GM12801 (cell line): ENCODE results near the gene VPS13D.

Source experiments
- TF ChIP-seq, protein P1 (sequence below): IDR thresholded peaks from one replicate; pipeline ENCODE4 v1.5.1; 2011; ENCODE audit warnings: control low read depth; ENCODE audit not compliant: insufficient read length; ENCODE audit errors: extremely low read depth

VPS13D gene

GRCh38 chr1:12481928-12482327 lies 252.1 kb downstream of the VPS13D start:
- TF ChIP-seq, protein P1, sequence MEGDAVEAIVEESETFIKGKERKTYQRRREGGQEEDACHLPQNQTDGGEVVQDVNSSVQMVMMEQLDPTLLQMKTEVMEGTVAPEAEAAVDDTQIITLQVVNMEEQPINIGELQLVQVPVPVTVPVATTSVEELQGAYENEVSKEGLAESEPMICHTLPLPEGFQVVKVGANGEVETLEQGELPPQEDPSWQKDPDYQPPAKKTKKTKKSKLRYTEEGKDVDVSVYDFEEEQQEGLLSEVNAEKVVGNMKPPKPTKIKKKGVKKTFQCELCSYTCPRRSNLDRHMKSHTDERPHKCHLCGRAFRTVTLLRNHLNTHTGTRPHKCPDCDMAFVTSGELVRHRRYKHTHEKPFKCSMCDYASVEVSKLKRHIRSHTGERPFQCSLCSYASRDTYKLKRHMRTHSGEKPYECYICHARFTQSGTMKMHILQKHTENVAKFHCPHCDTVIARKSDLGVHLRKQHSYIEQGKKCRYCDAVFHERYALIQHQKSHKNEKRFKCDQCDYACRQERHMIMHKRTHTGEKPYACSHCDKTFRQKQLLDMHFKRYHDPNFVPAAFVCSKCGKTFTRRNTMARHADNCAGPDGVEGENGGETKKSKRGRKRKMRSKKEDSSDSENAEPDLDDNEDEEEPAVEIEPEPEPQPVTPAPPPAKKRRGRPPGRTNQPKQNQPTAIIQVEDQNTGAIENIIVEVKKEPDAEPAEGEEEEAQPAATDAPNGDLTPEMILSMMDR: no peak

GRCh38 chr1:12482988-12483387 lies 253.2 kb downstream of the VPS13D start:
- TF ChIP-seq, protein P1: no peak

DNA sequence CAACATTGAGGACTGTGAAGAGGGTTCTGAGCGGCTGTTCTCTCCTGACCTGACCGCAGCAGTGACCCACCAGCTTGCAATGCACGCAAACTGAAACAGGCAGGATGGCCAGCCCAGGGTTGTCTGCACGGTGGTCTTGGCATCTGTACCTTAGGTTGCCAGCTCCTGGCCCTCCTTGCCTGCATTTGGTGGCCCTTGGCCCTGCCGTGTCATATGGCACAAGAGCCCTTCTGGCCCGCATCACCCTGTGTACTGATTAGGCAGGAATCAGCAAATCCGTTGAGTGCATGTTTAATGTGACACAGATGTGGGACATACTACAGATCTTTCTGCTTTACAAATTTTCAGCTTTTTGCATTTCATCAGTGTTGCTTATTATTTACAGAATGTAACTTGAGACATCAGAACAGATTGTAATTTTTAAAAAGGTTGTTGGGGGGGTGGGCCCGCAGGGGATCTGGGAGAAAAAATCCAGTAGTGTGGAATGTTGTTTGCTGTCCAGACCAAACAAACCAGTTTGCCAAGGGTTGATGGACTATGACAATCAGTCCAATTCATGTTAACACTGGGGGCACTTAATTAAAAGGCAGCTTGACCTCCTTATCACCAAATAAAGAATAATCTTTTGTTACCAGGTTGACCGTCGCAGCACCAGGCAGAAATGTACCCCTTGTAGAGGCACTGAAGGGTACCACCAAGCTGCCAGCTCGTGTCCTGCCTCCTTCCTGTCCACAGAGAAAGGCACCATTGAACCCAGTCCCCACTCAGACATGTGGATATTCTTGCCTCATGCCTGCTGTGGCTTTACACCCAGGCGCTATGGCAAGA lies 255.6 kb downstream of the VPS13D start:
- TF ChIP-seq, protein P1: no peak

DNA sequence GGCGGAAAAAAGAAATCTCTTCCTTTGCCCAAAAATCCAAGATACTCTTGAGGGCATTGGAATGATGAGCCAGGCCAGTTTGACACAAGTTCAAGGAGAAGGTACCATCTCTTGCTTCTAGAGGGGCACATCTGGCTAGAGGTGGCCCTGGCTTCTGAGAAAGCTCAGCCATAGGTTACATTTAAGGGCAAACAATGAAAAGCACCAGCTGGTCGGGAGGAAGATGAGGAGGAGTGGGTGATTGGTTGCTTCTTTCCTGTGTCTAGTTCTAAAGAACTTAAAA lies 256.2 kb downstream of the VPS13D start:
- TF ChIP-seq, protein P1: no peak

DNA sequence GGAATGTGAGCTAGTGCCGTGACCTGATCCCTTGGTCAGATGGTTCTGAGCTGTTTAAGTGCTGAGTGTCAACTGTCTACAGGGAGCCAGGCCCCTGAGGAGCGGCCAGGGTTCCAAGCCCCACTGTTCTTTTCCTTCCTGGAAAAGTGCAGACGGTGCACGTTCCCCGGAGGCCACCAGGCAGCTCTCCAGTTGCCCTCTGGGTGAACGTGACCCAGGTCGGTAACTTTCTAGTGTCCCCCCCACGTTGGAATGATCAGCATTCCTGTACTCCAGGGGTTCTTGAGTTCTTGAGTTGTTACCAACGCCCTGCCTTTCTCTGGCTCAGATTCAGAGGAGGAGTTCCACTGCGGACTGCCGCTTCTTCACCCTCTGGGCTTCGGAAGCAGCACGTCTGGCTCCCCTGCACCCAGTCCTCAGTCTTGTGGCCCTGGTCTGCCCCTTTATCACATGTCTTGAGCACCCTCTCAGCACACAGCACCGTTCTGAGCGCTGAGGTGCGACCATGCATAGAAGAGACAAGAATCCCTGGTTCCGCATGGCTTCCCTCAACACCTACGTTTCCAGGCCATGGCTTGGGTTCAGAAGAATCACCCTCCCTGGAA lies 256.7 kb downstream of the VPS13D start:
- TF ChIP-seq, protein P1: no peak

DNA sequence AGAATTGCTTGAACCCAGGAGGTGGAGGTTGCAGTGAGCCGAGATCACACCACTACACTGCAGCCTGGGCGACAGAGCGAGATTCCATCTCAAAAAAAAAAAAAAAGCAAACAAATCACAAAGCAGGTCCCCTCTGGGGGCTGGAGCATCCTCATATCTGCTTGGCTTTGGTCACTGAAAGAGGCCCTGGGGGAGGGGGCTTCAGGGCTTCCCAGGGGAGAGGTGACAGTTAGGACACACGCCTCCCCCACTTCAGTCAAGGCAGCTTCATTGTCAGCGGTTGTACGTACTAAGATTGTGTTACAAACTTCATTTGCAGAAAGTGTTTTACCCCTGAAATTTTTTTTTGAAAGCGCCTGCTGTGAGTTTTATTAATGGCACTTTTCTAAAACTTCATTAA lies 257.7 kb downstream of the VPS13D start:
- TF ChIP-seq, protein P1: no peak

DNA sequence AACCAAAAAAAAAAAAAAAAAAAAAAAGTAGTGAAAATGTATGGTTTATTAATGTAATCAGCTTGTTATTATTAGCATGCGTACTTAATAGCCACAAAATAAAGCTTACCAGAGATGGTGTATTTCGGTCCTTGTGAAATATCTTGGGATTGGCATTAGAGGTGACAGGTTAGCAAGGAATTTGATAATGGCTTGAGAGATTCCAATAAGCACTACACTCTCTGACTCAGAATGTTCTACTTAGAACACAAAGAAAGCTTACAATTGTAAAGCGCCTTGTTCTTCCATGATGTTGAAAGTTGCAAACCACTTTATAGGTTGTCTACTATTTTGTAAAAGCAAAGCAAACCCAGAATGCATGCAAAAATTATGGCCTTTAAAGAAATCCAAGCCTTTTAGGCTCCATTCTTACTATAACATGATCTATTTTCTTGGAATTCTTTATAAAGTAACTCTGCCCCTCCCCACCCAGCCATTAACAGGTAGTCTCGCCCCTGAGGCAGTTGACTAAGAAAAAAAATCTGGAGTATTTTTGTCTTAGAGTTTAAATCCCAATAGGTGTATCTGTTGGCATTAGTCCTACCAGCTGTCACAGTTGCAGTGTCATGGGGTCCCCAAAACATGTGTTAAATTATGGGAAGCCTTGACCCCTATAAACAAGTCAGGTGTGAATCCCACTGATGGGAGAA lies 259.0 kb downstream of the VPS13D start:
- TF ChIP-seq, protein P1: no peak
